Measurements from ENCODE around the gene RAMP3.

- TF ChIP-seq, protein P1, sequence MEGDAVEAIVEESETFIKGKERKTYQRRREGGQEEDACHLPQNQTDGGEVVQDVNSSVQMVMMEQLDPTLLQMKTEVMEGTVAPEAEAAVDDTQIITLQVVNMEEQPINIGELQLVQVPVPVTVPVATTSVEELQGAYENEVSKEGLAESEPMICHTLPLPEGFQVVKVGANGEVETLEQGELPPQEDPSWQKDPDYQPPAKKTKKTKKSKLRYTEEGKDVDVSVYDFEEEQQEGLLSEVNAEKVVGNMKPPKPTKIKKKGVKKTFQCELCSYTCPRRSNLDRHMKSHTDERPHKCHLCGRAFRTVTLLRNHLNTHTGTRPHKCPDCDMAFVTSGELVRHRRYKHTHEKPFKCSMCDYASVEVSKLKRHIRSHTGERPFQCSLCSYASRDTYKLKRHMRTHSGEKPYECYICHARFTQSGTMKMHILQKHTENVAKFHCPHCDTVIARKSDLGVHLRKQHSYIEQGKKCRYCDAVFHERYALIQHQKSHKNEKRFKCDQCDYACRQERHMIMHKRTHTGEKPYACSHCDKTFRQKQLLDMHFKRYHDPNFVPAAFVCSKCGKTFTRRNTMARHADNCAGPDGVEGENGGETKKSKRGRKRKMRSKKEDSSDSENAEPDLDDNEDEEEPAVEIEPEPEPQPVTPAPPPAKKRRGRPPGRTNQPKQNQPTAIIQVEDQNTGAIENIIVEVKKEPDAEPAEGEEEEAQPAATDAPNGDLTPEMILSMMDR (IDR thresholded peaks at IDR 0.05), result no peak
- TF ChIP-seq POLR2A (IDR thresholded peaks at IDR 0.05), result no peak
Observed at GRCh38 chr7:45193828-45194227, 36.2 kb downstream of the RAMP3 start.
